HG03045 (cell line): ENCODE results near the gene HMGCS2.

Experiments used
- ATAC-seq: cut with Tn5 transposase; IDR thresholded peaks from one replicate; pipeline ENCODE4 v1.9.1; 2021; ENCODE audit warnings: mild to moderate bottlenecking, moderate library complexity; ENCODE audit not compliant: unreplicated experiment

HMGCS2 gene

GRCh38 chr1:119768778-119769177, at the start of gene HMGCS2:
HMGCS2 (minus strand) TSS chr1:119768905; CDS start chr1:119768844, 61 bp downstream.
- ATAC-seq, result no peak

DNA sequence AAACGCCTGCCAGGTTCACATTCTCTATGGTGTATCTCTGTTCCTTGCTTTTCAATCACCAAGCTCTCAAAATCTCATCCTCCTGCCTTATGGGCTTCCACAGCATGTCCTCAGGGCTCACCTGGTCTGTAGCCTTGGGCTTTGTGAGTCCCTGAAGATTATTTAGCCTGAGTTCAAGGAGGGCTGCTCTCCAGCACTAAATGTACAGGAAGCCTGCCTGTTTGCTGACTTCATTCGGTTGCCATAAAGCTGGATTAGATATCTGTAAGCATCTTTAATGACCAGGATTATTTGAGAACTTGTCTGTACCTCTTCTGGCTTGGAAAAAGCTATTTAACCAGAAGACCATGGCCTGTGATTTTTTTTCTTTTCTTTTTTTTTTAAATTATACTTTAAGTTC, 49.5 kb upstream of the HMGCS2 start:
- ATAC-seq, result no peak

- no peak for ATAC-seq
These were observed 47.7 kb upstream of the HMGCS2 start for GRCh38 chr1:119816407-119816806.

GRCh38 chr1:119815928-119816327, 47.2 kb upstream of the HMGCS2 start:
- ATAC-seq, result no peak

- ATAC-seq, result no peak
These were observed 46.7 kb upstream of the HMGCS2 start for GRCh38 chr1:119815361-119815760.

- no peak for ATAC-seq
These were observed 45.6 kb upstream of the HMGCS2 start for GRCh38 chr1:119814288-119814687.

DNA sequence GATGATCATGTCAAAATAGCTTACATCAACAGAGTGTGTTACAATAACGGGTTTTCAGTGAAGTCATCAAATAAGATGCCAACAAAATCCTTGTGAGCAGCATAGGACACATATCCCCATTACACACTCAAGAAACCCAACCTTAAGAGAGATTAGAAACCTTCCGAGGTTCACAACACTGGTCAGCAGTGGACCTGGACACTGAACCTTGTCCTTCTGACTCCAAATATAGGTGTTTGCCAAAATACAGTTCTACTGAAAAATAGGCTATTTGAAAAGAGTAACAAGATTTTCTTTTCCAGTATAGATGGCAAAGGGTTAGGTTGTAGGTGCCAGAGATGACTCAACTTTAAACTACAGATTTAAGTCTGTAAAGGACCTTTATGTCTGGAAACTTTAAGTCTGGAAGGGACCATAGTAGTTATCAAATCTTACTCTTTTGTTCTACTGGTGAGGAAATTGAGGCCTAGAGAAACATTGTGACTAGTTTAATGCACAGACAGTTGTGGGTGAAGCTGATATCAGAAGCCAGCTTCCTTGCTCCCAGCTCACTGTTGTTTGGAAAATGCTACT, 43.4 kb upstream of the HMGCS2 start:
- ATAC-seq, result no peak

GRCh38 chr1:119811387-119811786, 42.7 kb upstream of the HMGCS2 start, which contains the start of gene REG4:
REG4 (minus strand) TSS chr1:119811460; CDS start chr1:119808769, 2,691 bp downstream.
- ATAC-seq, result no peak

DNA sequence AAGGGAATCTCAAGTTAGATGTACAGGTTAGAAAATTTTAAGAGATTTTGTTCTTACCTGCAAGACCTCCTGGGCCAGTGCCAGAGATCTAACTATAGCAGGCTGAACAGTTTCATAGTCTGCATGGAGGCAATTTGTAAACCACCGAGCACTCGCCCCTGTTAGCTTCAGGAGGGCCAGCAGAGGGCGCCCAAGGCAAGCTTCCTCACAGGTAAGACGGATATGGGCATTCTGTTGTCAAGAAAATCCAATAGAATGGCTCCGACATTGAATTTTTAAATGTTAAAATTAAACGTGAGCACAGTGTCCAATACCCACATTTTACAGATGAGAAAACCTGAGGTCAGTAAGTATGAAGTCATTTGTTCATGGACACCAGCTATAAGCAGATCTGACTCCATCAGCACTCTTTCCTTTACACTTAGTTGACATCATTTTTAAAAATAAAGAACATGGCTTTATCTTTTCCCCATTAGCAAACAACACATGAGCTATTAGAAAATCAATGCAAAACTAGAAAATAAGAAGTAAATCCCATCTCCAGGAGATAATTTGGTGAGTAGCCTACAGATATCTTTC, 40.4 kb upstream of the HMGCS2 start:
- ATAC-seq, result no peak

GRCh38 chr1:119808491-119808890, 39.8 kb upstream of the HMGCS2 start:
- no peak for ATAC-seq

DNA sequence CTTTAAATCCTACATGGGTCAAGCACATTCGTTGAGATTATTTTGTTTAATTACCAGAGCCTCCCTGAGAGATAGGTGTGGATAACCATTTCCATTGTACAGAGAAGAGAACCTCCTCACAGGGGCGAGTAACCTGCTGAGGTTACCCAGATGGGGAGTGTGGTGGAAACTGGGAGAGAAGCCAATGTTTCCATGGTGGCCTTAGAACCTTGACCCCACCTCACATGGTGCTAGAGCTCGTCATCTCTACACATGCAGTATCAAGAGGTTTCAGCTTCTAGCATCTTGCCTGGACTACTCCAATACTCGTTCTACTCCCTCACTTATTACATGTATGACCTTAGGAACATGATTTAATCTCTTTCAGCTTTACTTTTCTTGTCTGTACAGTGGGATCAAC, 37.8 kb upstream of the HMGCS2 start:
- ATAC-seq, result no peak

GRCh38 chr1:119805746-119806145, 37.0 kb upstream of the HMGCS2 start:
- ATAC-seq, result no peak

- ATAC-seq, result no peak
These were observed 36.5 kb upstream of the HMGCS2 start for GRCh38 chr1:119805247-119805646.

GRCh38 chr1:119799599-119800177, 31.0 kb upstream of the HMGCS2 start:
- ATAC-seq, result no peak

DNA sequence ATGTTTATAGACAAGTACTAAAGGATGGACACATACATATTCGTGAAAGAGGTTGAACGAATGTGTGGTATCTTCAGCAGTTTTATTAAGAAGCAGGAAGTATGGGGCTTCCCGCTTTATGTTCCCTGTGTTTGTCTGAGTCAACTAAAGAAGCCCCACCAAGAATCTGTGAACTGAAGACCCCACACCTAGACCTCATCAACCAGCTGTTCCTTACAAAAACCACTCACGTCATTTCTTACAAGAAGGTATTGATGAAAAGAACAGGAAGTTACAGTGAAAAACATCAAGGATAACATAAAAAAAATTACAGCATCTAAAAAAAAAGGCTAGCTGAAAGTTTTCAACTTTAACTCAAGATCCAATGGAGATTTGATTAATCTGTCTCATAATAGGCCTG, 30.3 kb upstream of the HMGCS2 start:
- no peak for ATAC-seq

- ATAC-seq, result no peak
These were observed 28.9 kb upstream of the HMGCS2 start for GRCh38 chr1:119797606-119798005.

GRCh38 chr1:119797162-119797561, 28.5 kb upstream of the HMGCS2 start:
- ATAC-seq, result no peak

GRCh38 chr1:119795261-119796200, 26.8 kb upstream of the HMGCS2 start:
- no peak for ATAC-seq

DNA sequence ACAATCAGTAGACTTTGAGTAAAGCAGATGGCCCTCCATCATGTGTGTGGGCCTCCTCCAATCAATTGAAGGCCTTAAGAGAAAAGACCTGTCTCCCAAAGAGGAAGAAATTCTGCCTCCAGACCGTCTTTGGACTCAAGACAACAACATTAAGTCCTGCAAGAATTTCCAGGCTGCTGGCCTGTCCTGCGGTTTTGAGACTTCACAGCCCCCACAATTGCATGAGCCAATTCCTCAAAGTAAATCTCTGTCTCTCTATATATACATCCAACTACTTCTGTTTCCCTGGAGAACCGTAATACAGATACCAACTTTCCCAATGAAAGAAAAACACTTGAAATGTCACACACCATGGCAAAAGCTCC, 26.2 kb upstream of the HMGCS2 start:
- ATAC-seq, result no peak

- ATAC-seq, result no peak
These were observed 25.6 kb upstream of the HMGCS2 start for GRCh38 chr1:119794230-119794875.

DNA sequence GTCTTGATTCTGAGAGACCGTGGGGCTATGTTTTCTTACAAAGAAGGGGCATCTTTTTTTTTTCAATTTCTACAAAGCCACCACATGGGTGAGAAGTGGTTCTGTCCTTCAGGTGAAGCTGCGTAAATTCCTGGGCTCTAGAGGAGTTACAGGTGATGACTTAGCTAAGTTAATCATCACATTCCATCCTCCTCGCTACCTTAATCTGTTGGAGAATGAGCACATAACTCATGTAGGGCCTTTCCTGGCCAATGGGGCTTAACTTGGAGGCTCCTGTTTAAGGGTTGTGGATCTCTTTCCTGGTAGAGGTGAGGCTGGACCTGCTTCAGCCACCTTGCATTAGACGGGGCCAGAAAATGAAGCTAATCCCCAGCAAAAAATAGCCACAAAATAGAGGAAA, 22.7 kb upstream of the HMGCS2 start:
- ATAC-seq, result no peak
